Astrocyte (in vitro differentiated cells and primary cell): Measurements from ENCODE around the gene BICC1. TPM values are rescaled to one million over a fixed set of nuclear protein-coding genes. Genes with fewer than 3 reads are reported as not detected.

Experiments used
- DNase-seq: peaks from one replicate; pipeline ENCODE4 v3.0.0-alpha.2; 2010; ENCODE audit warnings: low read depth
- FAIRE-seq: peaks from 2 replicates; lab custom pipeline; 2011; peaks lifted over from hg19 to GRCh38; lab: Jason Lieb, UNC
- H2AFZ ChIP-seq: 2 replicates; pipeline ENCODE4 v1.6.0; 2012; ENCODE audit warnings: low read depth, low read length, inconsistent platforms
- H3K27ac ChIP-seq: 2 replicates; pipeline ENCODE4 v1.5.1; 2011; ENCODE audit warnings: low read depth, low read length, inconsistent platforms
- H3K27me3 ChIP-seq: 2 replicates; pipeline ENCODE4 v1.6.0; 2011; ENCODE audit warnings: low read length, inconsistent platforms; ENCODE audit not compliant: insufficient read depth
- H3K36me3 ChIP-seq: 2 replicates; pipeline ENCODE4 v1.5.1; 2011; ENCODE audit warnings: low read length, inconsistent platforms; ENCODE audit not compliant: insufficient read depth
- H3K4me1 ChIP-seq: 2 replicates; pipeline ENCODE4 v1.5.1; 2011; ENCODE audit warnings: low read length, inconsistent platforms; ENCODE audit not compliant: insufficient read depth
- H3K4me2 ChIP-seq: 2 replicates; pipeline ENCODE4 v1.6.0; 2012; ENCODE audit warnings: low read length, inconsistent platforms
- H3K4me3 ChIP-seq: 2 replicates; pipeline ENCODE4 v1.5.1; 2011; ENCODE audit warnings: low read depth, mild to moderate bottlenecking, low read length, inconsistent platforms; ENCODE audit not compliant: insufficient read depth
- H3K79me2 ChIP-seq: 2 replicates; pipeline ENCODE4 v1.6.0; 2012; ENCODE audit warnings: mild to moderate bottlenecking, low read length, inconsistent platforms; ENCODE audit not compliant: insufficient read depth
- H3K9ac ChIP-seq: 2 replicates; pipeline ENCODE4 v1.6.0; 2012; ENCODE audit warnings: mild to moderate bottlenecking, low read length, inconsistent platforms
- H3K9me3 ChIP-seq: 2 replicates; pipeline ENCODE4 v1.5.1; 2012; ENCODE audit warnings: low read depth, mild to moderate bottlenecking, low read length, inconsistent platforms; ENCODE audit not compliant: insufficient read depth
- H4K20me1 ChIP-seq: 2 replicates; pipeline ENCODE4 v1.6.0; 2012; ENCODE audit warnings: low read length, inconsistent platforms; ENCODE audit not compliant: insufficient read depth
- H3K27ac Mint-ChIP-seq: one replicate; pipeline ENCODE4 v1.8.0; 2021; ENCODE audit warnings: mild to moderate bottlenecking, mixed read lengths; ENCODE audit not compliant: unreplicated experiment
- H3K27me3 Mint-ChIP-seq: one replicate; pipeline ENCODE4 v1.8.0; 2021; ENCODE audit warnings: low read depth, mixed read lengths; ENCODE audit not compliant: unreplicated experiment
- H3K36me3 Mint-ChIP-seq: one replicate; pipeline ENCODE4 v1.8.0; 2021; ENCODE audit warnings: low read depth, mixed read lengths; ENCODE audit not compliant: unreplicated experiment
- H3K4me1 Mint-ChIP-seq: one replicate; pipeline ENCODE4 v1.8.0; 2021; ENCODE audit warnings: low read depth, mixed read lengths; ENCODE audit not compliant: unreplicated experiment
- H3K4me3 Mint-ChIP-seq: one replicate; pipeline ENCODE4 v1.8.0; 2021; ENCODE audit warnings: mild to moderate bottlenecking, moderate library complexity, mixed read lengths; ENCODE audit not compliant: unreplicated experiment
- H3K9me3 Mint-ChIP-seq: one replicate; pipeline ENCODE4 v1.8.0; 2021; ENCODE audit warnings: mild to moderate bottlenecking, mixed read lengths; ENCODE audit not compliant: unreplicated experiment
- EZH2 ChIP-seq: IDR thresholded peaks from 2 replicates; pipeline ENCODE4 v1.6.1; 2012; ENCODE audit warnings: mild to moderate bottlenecking, low read length, inconsistent platforms; ENCODE audit not compliant: insufficient read depth
- total RNA-seq: library from RNA; stranded (reverse); gene quantifications from 2 replicates; pipeline ENCODE4 v1.2.1, GENCODE V29; 2021
- TF ChIP-seq, protein P1 (sequence below): IDR thresholded peaks from 2 replicates; pipeline ENCODE4 v1.5.1; 2011; ENCODE audit warnings: low read depth, mild to moderate bottlenecking, inconsistent platforms, low read length, moderate library complexity; ENCODE audit not compliant: insufficient read depth

The BICC1 gene
- total RNA-seq, 1 donor from 2014 or later = 23.0 TPM

DNA sequence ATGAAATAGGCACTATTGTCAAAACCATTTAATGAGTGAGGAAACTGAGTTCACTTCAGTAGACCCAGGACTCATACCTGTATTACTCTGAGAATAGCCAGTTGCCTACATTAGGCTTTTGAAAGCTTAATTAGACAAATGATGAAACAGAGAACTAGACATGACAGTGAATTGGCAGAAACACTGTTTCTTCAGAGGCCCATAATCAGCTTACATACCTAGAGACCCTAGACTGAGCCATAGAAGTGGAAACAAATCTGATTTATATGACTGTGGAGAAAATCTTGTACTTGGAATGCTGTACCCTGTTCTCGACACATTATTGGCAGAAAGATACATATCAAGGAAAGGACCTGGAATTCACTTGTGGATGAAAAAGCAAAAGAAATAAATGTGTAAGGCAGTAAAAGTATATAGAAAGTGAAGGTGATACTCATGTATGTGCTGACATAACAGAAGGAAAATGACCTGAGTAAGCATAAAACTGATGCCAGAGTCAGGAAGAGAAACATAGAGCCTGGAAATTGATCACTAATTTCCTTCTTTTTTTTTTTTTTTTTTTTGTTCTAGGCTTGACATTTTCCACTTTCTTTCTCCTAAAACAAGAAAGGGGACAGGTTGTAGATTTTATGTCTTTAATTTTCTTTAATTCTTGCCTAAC, 251.5 kb downstream of the BICC1 start:
- Mint-ChIP-seq H3K36me3 (peaks cover 5% of the 10 kb centered on the region), H3K9me3 (peaks cover 7% of the 10 kb centered on the region), H3K4me3 (no peak overlapping the region), H3K27ac (no peak overlapping the region), H3K4me1 (peaks cover 2% of the 10 kb centered on the region), H3K27me3 (no peaks in the 10 kb centered on the region)
- FAIRE-seq (no peak), DNase-seq (no peak)
- H3K36me3 ChIP-seq = no peaks in the 10 kb centered on the region
- no peaks in the 10 kb centered on the region for H3K4me1 ChIP-seq
- no peak overlapping the region for H3K4me2 ChIP-seq
- no peak overlapping the region for H3K27ac ChIP-seq
- no peaks in the 10 kb centered on the region for H3K79me2 ChIP-seq
- peaks cover 28% of the 10 kb centered on the region for H4K20me1 ChIP-seq
- no peak overlapping the region for H3K9ac ChIP-seq
- no peak overlapping the region for H2AFZ ChIP-seq
- TF ChIP-seq, protein P1, sequence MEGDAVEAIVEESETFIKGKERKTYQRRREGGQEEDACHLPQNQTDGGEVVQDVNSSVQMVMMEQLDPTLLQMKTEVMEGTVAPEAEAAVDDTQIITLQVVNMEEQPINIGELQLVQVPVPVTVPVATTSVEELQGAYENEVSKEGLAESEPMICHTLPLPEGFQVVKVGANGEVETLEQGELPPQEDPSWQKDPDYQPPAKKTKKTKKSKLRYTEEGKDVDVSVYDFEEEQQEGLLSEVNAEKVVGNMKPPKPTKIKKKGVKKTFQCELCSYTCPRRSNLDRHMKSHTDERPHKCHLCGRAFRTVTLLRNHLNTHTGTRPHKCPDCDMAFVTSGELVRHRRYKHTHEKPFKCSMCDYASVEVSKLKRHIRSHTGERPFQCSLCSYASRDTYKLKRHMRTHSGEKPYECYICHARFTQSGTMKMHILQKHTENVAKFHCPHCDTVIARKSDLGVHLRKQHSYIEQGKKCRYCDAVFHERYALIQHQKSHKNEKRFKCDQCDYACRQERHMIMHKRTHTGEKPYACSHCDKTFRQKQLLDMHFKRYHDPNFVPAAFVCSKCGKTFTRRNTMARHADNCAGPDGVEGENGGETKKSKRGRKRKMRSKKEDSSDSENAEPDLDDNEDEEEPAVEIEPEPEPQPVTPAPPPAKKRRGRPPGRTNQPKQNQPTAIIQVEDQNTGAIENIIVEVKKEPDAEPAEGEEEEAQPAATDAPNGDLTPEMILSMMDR = no peak
- TF ChIP-seq EZH2 = no peak
- no peaks in the 10 kb centered on the region for H3K9me3 ChIP-seq
- H3K4me3 ChIP-seq = no peak overlapping the region
- H3K27me3 ChIP-seq = no peaks in the 10 kb centered on the region

DNA sequence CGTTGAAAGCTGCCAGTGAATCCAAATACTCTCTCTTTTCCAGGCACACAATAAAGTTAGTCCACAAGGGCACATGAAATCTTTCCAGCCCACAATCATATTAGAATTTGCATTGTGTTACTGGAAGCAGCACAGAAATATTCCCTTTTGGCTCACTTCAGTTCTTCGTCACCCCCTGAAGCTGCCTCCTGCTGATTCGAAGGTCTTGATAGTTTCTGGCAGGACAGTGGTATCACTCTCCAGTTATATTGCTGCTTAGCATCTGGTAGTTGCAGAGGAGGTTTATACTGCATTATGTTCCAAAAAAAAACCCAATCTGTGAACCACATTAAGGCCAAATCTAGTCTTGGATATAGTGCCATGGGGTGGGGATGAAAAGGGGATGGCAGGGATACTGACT, 253.2 kb downstream of the BICC1 start:
- Histone ChIP-seq H3K4me1 (no peaks in the 10 kb centered on the region), H3K4me2 (no peak overlapping the region), H3K9me3 (no peaks in the 10 kb centered on the region), H4K20me1 (peaks cover 28% of the 10 kb centered on the region), H2AFZ (no peak overlapping the region), H3K4me3 (no peak overlapping the region), H3K36me3 (no peaks in the 10 kb centered on the region), H3K27me3 (no peaks in the 10 kb centered on the region), H3K27ac (no peak overlapping the region), H3K9ac (no peak overlapping the region), H3K79me2 (no peaks in the 10 kb centered on the region)
- Mint-ChIP-seq H3K4me1 (peaks cover 2% of the 10 kb centered on the region), H3K9me3 (peaks cover 7% of the 10 kb centered on the region), H3K27me3 (no peaks in the 10 kb centered on the region), H3K36me3 (peaks cover 5% of the 10 kb centered on the region), H3K4me3 (no peak overlapping the region), H3K27ac (no peak overlapping the region)
- FAIRE-seq (no peak), DNase-seq (no peak)
- TF ChIP-seq, protein P1 = no peak

DNA sequence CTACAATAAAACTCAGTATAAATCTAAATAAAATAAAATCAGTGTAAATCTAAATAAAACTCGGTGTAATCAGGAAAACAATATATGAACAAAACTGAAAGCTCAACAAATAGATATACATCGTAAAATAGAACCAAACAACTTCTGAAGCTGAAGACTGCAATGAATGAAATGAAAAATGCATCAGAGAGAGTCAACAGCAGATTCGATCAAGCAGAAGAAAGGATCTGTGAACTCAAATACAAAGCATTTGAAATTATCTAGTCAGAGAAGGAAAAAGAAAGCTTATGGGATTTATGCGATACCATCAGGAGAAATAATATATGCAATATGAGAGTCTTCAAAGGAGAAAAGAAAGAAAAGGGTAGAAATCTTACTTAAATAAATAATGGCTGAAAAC, 255.0 kb downstream of the BICC1 start:
- H3K27me3 ChIP-seq = no peaks in the 10 kb centered on the region
- H4K20me1 ChIP-seq = peaks cover 25% of the 10 kb centered on the region
- no peak overlapping the region for H3K4me2 ChIP-seq
- H3K4me1 Mint-ChIP-seq = peaks cover 5% of the 10 kb centered on the region
- H3K4me1 ChIP-seq = no peaks in the 10 kb centered on the region
- H3K36me3 ChIP-seq = no peaks in the 10 kb centered on the region
- peaks cover 7% of the 10 kb centered on the region for H3K9me3 Mint-ChIP-seq
- H3K27ac ChIP-seq = no peak overlapping the region
- TF ChIP-seq, protein P1 = no peak
- no peak for TF ChIP-seq EZH2
- H2AFZ ChIP-seq = no peak overlapping the region
- H3K4me3 Mint-ChIP-seq = no peak overlapping the region
- peaks cover 5% of the 10 kb centered on the region for H3K36me3 Mint-ChIP-seq
- H3K9ac ChIP-seq = no peak overlapping the region
- no peak for FAIRE-seq
- no peaks in the 10 kb centered on the region for H3K79me2 ChIP-seq
- no peaks in the 10 kb centered on the region for H3K9me3 ChIP-seq
- no peak for DNase-seq
- no peak overlapping the region for H3K27ac Mint-ChIP-seq
- no peak overlapping the region for H3K4me3 ChIP-seq
- no peaks in the 10 kb centered on the region for H3K27me3 Mint-ChIP-seq
